K562 (cell line): Measurements from ENCODE around the gene LYSMD4. TPM values are rescaled to one million over a fixed set of nuclear protein-coding genes. Genes with fewer than 3 reads are reported as not detected.

Source experiments
- ATAC-seq: fragments of 200-7000 bp; cut with Tn5 transposase; 3 replicates; pipeline ENCODE4 v1.9.1; 2020; ENCODE audit warnings: moderate library complexity
- BruUV-seq: library from RNA; stranded (reverse); fragments of 400-500 nt; replicated peaks from 2 replicates; lab custom pipeline; 2021; lab: Mats Ljungman, UMichigan
- CTCF ChIA-PET: fragments of 300-600 bp; formaldehyde crosslinking; extraction: SDS; loops from one replicate; lab custom pipeline; 2021; ENCODE audit warnings: low intra/inter-chr PET ratio; lab: Yijun Ruan, JAX
- POLR2A ChIA-PET: fragments of 300-600, 350-650 bp; sonication (Branson Sonifier 250); formaldehyde crosslinking; extraction: SDS; loops from one replicate; lab custom pipeline; 2021; ENCODE audit warnings: antibody characterized with exemption, inconsistent platforms; lab: Yijun Ruan, JAX
- DNase-seq, 4 experiments: peaks; one replicate each; pipeline versions ENCODE4 v3.0.0 to v3.0.0-alpha.2; 2011 to 2018; ENCODE audit warnings: low spot score in 3 of 4, mixed read lengths in 3 of 4; ENCODE audit errors: extremely low read depth in 1 of 4
- FAIRE-seq: peaks from 2 replicates; lab custom pipeline; 2011; peaks lifted over from hg19 to GRCh38; lab: Jason Lieb, UNC
- H2AFZ ChIP-seq: 2 replicates; pipeline ENCODE4 v1.6.0; 2011; ENCODE audit warnings: low read depth, low read length, control low read depth, inconsistent platforms
- H3K27ac ChIP-seq: fragments of 200-600 bp; 3 replicates; pipeline ENCODE4 v1.8.0; 2011; ENCODE audit warnings: low read depth, mild to moderate bottlenecking, control low read depth, inconsistent platforms, low read length, moderate library complexity, mixed read lengths; ENCODE audit errors: extremely low read depth
- H3K27me3 ChIP-seq, 2 experiments: fragments of 300-600 bp in 1 of 2; 2 replicates in 1 of 2; 3 replicates in 1 of 2; pipeline versions ENCODE4 v1.6.0 to v1.8.0; 2011; ENCODE audit warnings: inconsistent platforms in 2 of 2, low read length in 2 of 2, mild to moderate bottlenecking in 1 of 2, mixed read lengths in 1 of 2, moderate library complexity in 1 of 2; ENCODE audit not compliant: control insufficient read depth in 2 of 2, insufficient read depth in 2 of 2
- H3K36me3 ChIP-seq: fragments of 300-600 bp; 3 replicates; pipeline ENCODE4 v1.8.0; 2011; ENCODE audit warnings: mild to moderate bottlenecking, low read length, inconsistent platforms; ENCODE audit not compliant: control insufficient read depth, insufficient read depth
- H3K4me1 ChIP-seq, 2 experiments: fragments of 200-600 bp in 1 of 2; replicated peaks in 1 of 2; 2 replicates in 1 of 2; 3 replicates in 1 of 2; pipeline versions ENCODE4 v1.5.1 to v1.8.0; 2011; ENCODE audit warnings: inconsistent platforms in 2 of 2, low read length in 2 of 2, mild to moderate bottlenecking in 1 of 2, mixed read lengths in 1 of 2, moderate library complexity in 1 of 2; ENCODE audit not compliant: control insufficient read depth in 2 of 2, insufficient read depth in 2 of 2
- H3K4me2 ChIP-seq: 2 replicates; pipeline ENCODE4 v1.6.1; 2011; ENCODE audit warnings: low read length, control low read depth, inconsistent platforms, mixed read lengths; ENCODE audit not compliant: insufficient read depth
- H3K4me3 ChIP-seq: fragments of 200-600 bp; sonication (generic), shearing (Covaris generic); 2 replicates; pipeline ENCODE4 v1.5.1; 2016; ENCODE audit warnings: control low read depth, inconsistent platforms
- H3K79me2 ChIP-seq: fragments of 200-600 bp; 3 replicates; pipeline ENCODE4 v1.8.0; 2011; ENCODE audit warnings: low read length, inconsistent platforms; ENCODE audit not compliant: control insufficient read depth, insufficient read depth
- H3K9ac ChIP-seq, 2 experiments: 2 replicates each; pipeline versions ENCODE4 v1.6.0 to v1.6.1; 2011; ENCODE audit warnings: low read depth in 2 of 2, low read length in 2 of 2, control low read depth in 1 of 2, inconsistent platforms in 1 of 2, mild to moderate bottlenecking in 1 of 2, mixed read lengths in 1 of 2; ENCODE audit not compliant: insufficient read depth in 1 of 2
- H3K9me1 ChIP-seq: one replicate; pipeline ENCODE4 v1.6.0; 2011; ENCODE audit warnings: inconsistent platforms, mild to moderate bottlenecking, low read length, moderate library complexity; ENCODE audit not compliant: control insufficient read depth, insufficient read depth
- H3K9me3 ChIP-seq: replicated peaks from 2 replicates; pipeline ENCODE4 v1.5.1; 2011; ENCODE audit warnings: low read depth, low read length, inconsistent platforms; ENCODE audit not compliant: control insufficient read depth, insufficient read depth
- H4K20me1 ChIP-seq: replicated peaks from 2 replicates; pipeline ENCODE4 v1.6.1; 2011; ENCODE audit warnings: low read length, inconsistent platforms, mixed read lengths; ENCODE audit not compliant: control insufficient read depth, insufficient read depth
- NFXL1 ChIP-seq: fragments of 450-650 bp; formaldehyde crosslinking; IDR thresholded peaks from 2 replicates; pipeline ENCODE4 v1.4.0; 2021; ENCODE audit warnings: mild to moderate bottlenecking
- UBTF ChIP-seq, 2 experiments: IDR thresholded peaks; 2 replicates each; pipeline ENCODE4 v1.6.1; 2012; ENCODE audit warnings: improper control_type of control experiment in 2 of 2, low read depth in 2 of 2, low read length in 2 of 2, borderline replicate concordance in 1 of 2
- YY1 ChIP-seq, 3 experiments: IDR thresholded peaks; 2 replicates each; pipeline ENCODE4 v1.6.1; 2011; ENCODE audit warnings: low read length in 2 of 3, mild to moderate bottlenecking in 2 of 3, moderate library complexity in 2 of 3, borderline replicate concordance in 1 of 3, control low read depth in 1 of 3, low read depth in 1 of 3; ENCODE audit not compliant: insufficient read depth in 3 of 3, insufficient replicate concordance in 2 of 3, control insufficient read depth in 1 of 3, insufficient read length in 1 of 3; ENCODE audit errors: extremely low read depth in 1 of 3
- WGBS: fragments of 100-300 bp; shearing (Covaris generic); methylation state at CpG from one replicate; pipeline ENCODE4 v1.1.6; 2016; ENCODE audit warnings: low coverage, mixed read lengths; ENCODE audit not compliant: insufficient coverage; ENCODE audit errors: missing lambda C conversion rate; 5-methylcytosine and 5-hydroxymethylcytosine counted together
- in situ Hi-C: fragments of 300-500 bp; cut with MboI; formaldehyde crosslinking; loops from 4 replicates; pipeline ENCODE4 v1.15.0; 2018; ENCODE audit warnings: inconsistent platforms, mixed read lengths
- intact Hi-C: fragments of 100-400 bp; cut with micrococcal nuclease; formaldehyde crosslinking; loops from 2 replicates; pipeline ENCODE4 v1.14.2; 2022
- polyA plus RNA-seq, 8 experiments: library from polyadenylated mRNA; depleted of rRNA in 4 of 8; stranded (reverse) in 5 of 8; unstranded in 3 of 8; fragments of >200 nt; fragmentation: Nextera tagmentation in 2 of 8; fragmentation: Illumina TruSeq in 1 of 8; extraction: Ambion mirVana in 2 of 8; extraction: Trizol in 1 of 8; gene quantifications; 2 replicates each; pipeline versions ENCODE4 v1.2.1 to v1.2.3, GENCODE V29; 2011 to 2014; ENCODE audit warnings: inconsistent platforms in 1 of 8, missing spikeins in 1 of 8
- total RNA-seq, 7 experiments: library from RNA; depleted of rRNA in 6 of 7; stranded (reverse); fragments of >200 nt in 6 of 7; fragmentation: Illumina TruSeq in 2 of 7; extraction: Trizol in 2 of 7; gene quantifications; 2 replicates each; pipeline versions ENCODE4 v1.2.1 to v1.2.3, GENCODE V29; 2011 to 2021; ENCODE audit warnings: low replicate concordance in 1 of 7
- TF ChIP-seq, protein P1 (sequence below): fragments of 450-650 bp; IDR thresholded peaks from 2 replicates; pipeline ENCODE4 v1.6.1; 2016; ENCODE audit warnings: borderline replicate concordance
- TF ChIP-seq, protein P2 (sequence below): sonication (generic); formaldehyde crosslinking; IDR thresholded peaks from 2 replicates; pipeline ENCODE4 v1.8.1; 2023; ENCODE audit warnings: missing genetic modification reagents, mild to moderate bottlenecking, borderline replicate concordance

LYSMD4 gene
- total and polyA plus RNA-seq, 9 of the 15 experiments (the other 6 are each of a cell fraction or from before 2014, with no cell fraction given), result 0.46 to 3.1 (median 2.0) TPM

DNA sequence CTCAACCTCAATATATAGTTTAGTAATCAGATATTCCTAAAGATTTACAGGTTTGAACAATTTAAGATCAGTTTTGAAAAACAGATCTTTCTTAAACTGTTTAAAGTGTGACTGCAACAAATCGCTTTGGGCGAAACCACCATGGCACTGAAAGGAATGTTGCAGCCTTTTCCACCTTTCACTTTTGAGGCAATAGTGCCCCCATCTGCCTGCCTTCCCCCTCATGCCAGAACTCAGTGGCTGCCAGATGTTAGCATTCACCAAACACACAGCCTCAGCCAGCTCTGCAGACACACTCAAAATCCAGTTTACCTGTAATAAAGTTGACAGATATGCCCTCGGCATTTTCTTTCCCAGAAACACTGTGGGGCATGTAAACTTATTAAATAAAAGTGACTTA, 3.3 kb downstream of the LYSMD4 start:
- H3K4me3 ChIP-seq, result no peak overlapping the region
- H3K9ac ChIP-seq, result no peak overlapping the region
- H3K79me2 ChIP-seq, result no peaks in the 10 kb centered on the region
- no peak overlapping the region for H2AFZ ChIP-seq
- no peaks in the 10 kb centered on the region for H3K36me3 ChIP-seq
- no TSS peak for BruUV-seq
- H3K4me2 ChIP-seq, result no peak overlapping the region
- no peak overlapping the region for H3K27ac ChIP-seq
- DNase-seq (peak in 1 of 4 experiments; percentile 27), FAIRE-seq (peak; percentile 78), ATAC-seq (no peak)
- H3K27me3 ChIP-seq, result peaks cover 0 to 9% of the 10 kb centered on the region in 2 experiments; a peak in 1 of 5 replicates
- CTCF ChIA-PET, result interaction anchor here (1.5 to 1.9 kb wide), 2 partner anchors 444 to 457 kb away, joined by 5 to 6 read pairs; no protein-coding TSS in a partner anchor
- in situ Hi-C loops, result loop anchor here (25.0 kb wide), 1 partner anchor 443 kb away; no protein-coding TSS in a partner anchor
- POLR2A ChIA-PET, result interaction anchor here (0.6 kb wide), 1 partner anchor 11 kb away, joined by 3 read pairs; no protein-coding TSS in a partner anchor
- H3K9me3 ChIP-seq, result no peaks in the 10 kb centered on the region
- H4K20me1 ChIP-seq, result no peaks in the 10 kb centered on the region
- intact Hi-C loops, result no loop called here
- H3K9me1 ChIP-seq, result no peaks in the 10 kb centered on the region
- peaks cover 0 to 19% of the 10 kb centered on the region in 2 experiments; a peak in 3 of 5 replicates for H3K4me1 ChIP-seq
- WGBS, result 20% methylated on average over 3 of the region's 3 CpGs
- TF ChIP-seq YY1 (IDR thresholded peaks at IDR 0.05; ENCODE audit: borderline replicate concordance in 1 of 3, control insufficient read depth in 1 of 3, extremely low read depth in 1 of 3, insufficient read depth in 3 of 3, insufficient read length in 1 of 3, insufficient replicate concordance in 2 of 3, low read depth in 1 of 3, low read length in 2 of 3) (no peak), NFXL1 (CRISPR knock-in tag) (no peak), UBTF (IDR thresholded peaks at IDR 0.05; ENCODE audit: borderline replicate concordance in 1 of 2, low read depth in 2 of 2, low read length in 2 of 2) (no peak)
- TF ChIP-seq, protein P1, sequence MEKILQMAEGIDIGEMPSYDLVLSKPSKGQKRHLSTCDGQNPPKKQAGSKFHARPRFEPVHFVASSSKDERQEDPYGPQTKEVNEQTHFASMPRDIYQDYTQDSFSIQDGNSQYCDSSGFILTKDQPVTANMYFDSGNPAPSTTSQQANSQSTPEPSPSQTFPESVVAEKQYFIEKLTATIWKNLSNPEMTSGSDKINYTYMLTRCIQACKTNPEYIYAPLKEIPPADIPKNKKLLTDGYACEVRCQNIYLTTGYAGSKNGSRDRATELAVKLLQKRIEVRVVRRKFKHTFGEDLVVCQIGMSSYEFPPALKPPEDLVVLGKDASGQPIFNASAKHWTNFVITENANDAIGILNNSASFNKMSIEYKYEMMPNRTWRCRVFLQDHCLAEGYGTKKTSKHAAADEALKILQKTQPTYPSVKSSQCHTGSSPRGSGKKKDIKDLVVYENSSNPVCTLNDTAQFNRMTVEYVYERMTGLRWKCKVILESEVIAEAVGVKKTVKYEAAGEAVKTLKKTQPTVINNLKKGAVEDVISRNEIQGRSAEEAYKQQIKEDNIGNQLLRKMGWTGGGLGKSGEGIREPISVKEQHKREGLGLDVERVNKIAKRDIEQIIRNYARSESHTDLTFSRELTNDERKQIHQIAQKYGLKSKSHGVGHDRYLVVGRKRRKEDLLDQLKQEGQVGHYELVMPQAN, result no peak
- TF ChIP-seq, protein P2, sequence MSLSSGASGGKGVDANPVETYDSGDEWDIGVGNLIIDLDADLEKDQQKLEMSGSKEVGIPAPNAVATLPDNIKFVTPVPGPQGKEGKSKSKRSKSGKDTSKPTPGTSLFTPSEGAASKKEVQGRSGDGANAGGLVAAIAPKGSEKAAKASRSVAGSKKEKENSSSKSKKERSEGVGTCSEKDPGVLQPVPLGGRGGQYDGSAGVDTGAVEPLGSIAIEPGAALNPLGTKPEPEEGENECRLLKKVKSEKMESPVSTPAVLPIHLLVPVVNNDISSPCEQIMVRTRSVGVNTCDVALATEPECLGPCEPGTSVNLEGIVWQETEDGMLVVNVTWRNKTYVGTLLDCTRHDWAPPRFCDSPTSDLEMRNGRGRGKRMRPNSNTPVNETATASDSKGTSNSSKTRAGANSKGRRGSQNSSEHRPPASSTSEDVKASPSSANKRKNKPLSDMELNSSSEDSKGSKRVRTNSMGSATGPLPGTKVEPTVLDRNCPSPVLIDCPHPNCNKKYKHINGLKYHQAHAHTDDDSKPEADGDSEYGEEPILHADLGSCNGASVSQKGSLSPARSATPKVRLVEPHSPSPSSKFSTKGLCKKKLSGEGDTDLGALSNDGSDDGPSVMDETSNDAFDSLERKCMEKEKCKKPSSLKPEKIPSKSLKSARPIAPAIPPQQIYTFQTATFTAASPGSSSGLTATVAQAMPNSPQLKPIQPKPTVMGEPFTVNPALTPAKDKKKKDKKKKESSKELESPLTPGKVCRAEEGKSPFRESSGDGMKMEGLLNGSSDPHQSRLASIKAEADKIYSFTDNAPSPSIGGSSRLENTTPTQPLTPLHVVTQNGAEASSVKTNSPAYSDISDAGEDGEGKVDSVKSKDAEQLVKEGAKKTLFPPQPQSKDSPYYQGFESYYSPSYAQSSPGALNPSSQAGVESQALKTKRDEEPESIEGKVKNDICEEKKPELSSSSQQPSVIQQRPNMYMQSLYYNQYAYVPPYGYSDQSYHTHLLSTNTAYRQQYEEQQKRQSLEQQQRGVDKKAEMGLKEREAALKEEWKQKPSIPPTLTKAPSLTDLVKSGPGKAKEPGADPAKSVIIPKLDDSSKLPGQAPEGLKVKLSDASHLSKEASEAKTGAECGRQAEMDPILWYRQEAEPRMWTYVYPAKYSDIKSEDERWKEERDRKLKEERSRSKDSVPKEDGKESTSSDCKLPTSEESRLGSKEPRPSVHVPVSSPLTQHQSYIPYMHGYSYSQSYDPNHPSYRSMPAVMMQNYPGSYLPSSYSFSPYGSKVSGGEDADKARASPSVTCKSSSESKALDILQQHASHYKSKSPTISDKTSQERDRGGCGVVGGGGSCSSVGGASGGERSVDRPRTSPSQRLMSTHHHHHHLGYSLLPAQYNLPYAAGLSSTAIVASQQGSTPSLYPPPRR (CRISPR knock-in tag), result no peak
